ENCODE results near the gene CYP2B6.

CYP2B6 gene

GRCh38 chr19:40990972-40991381 is at the start of gene CYP2B6:
TSS of gene CYP2B6 (plus strand) at chr19:40991282. CDS start at chr19:40991306, 24 bp downstream.
- Histone ChIP-seq H3K4me1 (ENCODE audit: control insufficient read depth, insufficient read depth, low read length) (no peaks in the 10 kb centered on the region), H3K36me3 (ENCODE audit: control insufficient read depth, insufficient read depth, low read length) (no peaks in the 10 kb centered on the region), H3K9ac (ENCODE audit: low read depth, low read length) (no peak within 1 kb of the TSS), H3K4me3 (ENCODE audit: low read depth, low read length) (no peak within 1 kb of the TSS), H3K9me3 (ENCODE audit: control insufficient read depth, insufficient read depth, low read length) (no peaks in the 10 kb centered on the region), H3K27me3 (ENCODE audit: control insufficient read depth, insufficient read depth, low read length) (no peaks in the 10 kb centered on the region)

DNA sequence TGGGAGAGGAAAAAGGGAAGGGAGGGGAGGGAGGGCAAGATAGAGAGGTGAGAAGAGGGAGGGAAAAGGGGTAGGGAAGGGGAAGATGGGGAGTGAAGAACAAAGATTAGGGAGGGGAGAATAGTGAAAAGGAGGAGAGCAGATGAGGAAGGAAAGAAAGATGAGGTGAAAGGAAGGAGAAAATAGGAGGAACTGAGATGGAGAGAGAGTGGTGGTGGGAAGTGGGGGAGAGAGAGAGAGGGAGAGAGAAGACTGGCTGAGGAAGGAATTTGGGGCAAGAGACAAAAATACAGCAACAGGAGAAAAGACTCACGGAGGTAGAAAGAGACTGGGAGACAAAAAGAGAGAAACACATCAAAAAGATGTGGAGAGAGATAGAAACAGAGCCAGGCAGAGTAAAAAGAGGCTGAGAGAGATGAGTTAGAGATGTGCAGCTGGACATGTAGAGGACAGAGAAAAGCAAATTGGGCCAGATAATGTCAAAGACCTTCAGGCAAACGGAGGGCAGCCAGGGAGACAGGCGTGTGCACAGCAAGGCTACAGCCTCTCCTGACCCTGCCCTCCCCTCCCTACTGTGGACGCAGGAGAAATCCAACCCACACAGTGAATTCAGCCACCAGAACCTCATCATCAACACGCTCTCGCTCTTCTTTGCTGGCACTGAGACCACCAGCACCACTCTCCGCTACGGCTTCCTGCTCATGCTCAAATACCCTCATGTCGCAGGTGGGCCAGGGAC is 49.4 kb upstream of the CYP2B6 start:
- Histone ChIP-seq H3K36me3 (ENCODE audit: control insufficient read depth, insufficient read depth, low read length) (no peaks in the 10 kb centered on the region), H3K9me3 (ENCODE audit: control insufficient read depth, insufficient read depth, low read length) (no peaks in the 10 kb centered on the region), H3K27me3 (ENCODE audit: control insufficient read depth, insufficient read depth, low read length) (peaks cover 2% of the 10 kb centered on the region), H3K4me3 (ENCODE audit: low read depth, low read length) (no peak overlapping the region), H3K9ac (ENCODE audit: low read depth, low read length) (no peak overlapping the region), H3K4me1 (ENCODE audit: control insufficient read depth, insufficient read depth, low read length) (no peaks in the 10 kb centered on the region)

DNA sequence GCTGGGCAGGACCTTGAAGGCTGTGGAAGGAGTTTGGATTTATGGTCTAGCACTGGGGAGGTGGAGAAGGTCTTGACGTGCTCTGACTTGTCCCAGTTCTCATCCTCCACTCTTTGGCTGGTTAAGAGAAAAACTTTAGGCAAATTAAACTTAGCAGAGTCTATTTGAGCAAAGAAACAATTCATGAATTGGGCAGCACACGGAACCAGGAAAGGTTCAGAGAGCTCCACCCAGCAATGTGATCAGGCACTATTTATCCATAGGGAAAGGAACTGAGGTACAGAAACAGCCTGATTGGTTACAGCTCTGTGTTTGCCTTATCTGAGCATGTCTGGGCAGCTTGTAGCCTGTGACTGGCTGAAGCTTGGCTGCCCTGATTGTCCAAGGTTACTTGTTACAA is 45.4 kb upstream of the CYP2B6 start:
- H3K9me3 ChIP-seq (ENCODE audit: control insufficient read depth, insufficient read depth, low read length): no peaks in the 10 kb centered on the region
- no peaks in the 10 kb centered on the region for H3K4me1 ChIP-seq (ENCODE audit: control insufficient read depth, insufficient read depth, low read length)
- H3K36me3 ChIP-seq (ENCODE audit: control insufficient read depth, insufficient read depth, low read length): no peaks in the 10 kb centered on the region
- H3K9ac ChIP-seq (ENCODE audit: low read depth, low read length): no peak overlapping the region
- H3K27me3 ChIP-seq (ENCODE audit: control insufficient read depth, insufficient read depth, low read length): peaks cover 3% of the 10 kb centered on the region
- H3K4me3 ChIP-seq (ENCODE audit: low read depth, low read length): no peak overlapping the region

GRCh38 chr19:40947114-40947513 is 44.0 kb upstream of the CYP2B6 start:
- Histone ChIP-seq H3K27me3 (ENCODE audit: control insufficient read depth, insufficient read depth, low read length) (peaks cover 3% of the 10 kb centered on the region), H3K36me3 (ENCODE audit: control insufficient read depth, insufficient read depth, low read length) (no peaks in the 10 kb centered on the region)

DNA sequence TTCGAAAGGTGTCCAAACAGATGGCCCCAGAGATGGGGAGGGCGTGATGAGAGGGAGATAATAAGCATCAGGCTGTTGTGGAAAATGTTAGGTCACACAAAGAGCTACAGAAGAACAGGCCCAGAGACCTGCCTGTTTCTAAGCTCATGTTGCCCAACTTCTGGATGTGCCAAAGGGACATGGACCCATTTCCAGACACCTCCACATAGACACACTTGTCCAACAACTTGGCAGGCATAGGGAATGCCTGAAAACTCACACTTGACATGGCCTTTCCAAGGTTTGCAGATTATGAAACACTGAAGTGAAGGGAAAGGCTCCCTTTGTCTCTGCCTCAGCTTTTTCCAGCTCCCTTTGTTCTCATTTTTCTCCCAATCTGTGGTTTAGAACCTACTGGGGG is 43.5 kb upstream of the CYP2B6 start:
- Histone ChIP-seq H3K9me3 (ENCODE audit: control insufficient read depth, insufficient read depth, low read length) (no peaks in the 10 kb centered on the region), H3K4me1 (ENCODE audit: control insufficient read depth, insufficient read depth, low read length) (no peaks in the 10 kb centered on the region), H3K4me3 (ENCODE audit: low read depth, low read length) (no peak overlapping the region), H3K9ac (ENCODE audit: low read depth, low read length) (no peak overlapping the region), H3K36me3 (ENCODE audit: control insufficient read depth, insufficient read depth, low read length) (no peaks in the 10 kb centered on the region), H3K27me3 (ENCODE audit: control insufficient read depth, insufficient read depth, low read length) (peaks cover 3% of the 10 kb centered on the region)

More at GRCh38 chr19:40947114-40947513, 44.0 kb upstream of the CYP2B6 start:
- no peak overlapping the region for H3K9ac ChIP-seq (ENCODE audit: low read depth, low read length)
- H3K4me1 ChIP-seq (ENCODE audit: control insufficient read depth, insufficient read depth, low read length): no peaks in the 10 kb centered on the region
- no peaks in the 10 kb centered on the region for H3K9me3 ChIP-seq (ENCODE audit: control insufficient read depth, insufficient read depth, low read length)
- H3K4me3 ChIP-seq (ENCODE audit: low read depth, low read length): no peak overlapping the region

DNA sequence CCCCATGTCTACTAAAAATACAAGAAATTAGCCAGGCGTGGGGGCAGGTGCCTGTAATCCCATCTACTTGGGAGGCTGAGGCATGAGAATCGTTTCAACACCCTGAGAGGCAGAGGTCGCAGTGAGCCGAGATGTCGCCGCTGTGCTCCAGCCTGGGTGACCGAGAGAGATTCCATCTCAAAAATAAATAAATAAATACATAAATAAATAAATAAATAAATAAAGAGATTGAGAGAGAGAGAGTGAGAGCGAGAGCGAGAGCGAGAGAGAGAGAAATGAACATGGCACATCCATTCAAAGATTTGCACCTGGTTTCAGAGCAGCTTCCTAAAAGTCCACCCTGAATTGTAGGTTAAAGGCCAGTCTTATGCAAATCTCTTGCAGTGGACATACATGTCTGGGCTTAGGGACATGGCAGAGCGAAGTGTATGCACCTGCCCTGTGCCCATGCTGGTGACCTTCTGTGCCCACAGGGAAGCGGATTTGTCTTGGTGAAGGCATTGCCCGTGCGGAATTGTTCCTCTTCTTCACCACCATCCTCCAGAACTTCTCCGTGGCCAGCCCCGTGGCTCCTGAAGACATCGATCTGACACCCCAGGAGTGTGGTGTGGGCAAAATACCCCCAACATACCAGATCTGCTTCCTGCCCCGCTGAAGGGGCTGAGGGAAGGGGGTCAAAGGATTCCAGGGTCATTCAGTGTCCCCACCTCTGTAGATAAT is 42.3 kb upstream of the CYP2B6 start:
- peaks cover 3% of the 10 kb centered on the region for H3K27me3 ChIP-seq (ENCODE audit: control insufficient read depth, insufficient read depth, low read length)
- H3K9ac ChIP-seq (ENCODE audit: low read depth, low read length): no peak overlapping the region
- peaks cover 1% of the 10 kb centered on the region for H3K9me3 ChIP-seq (ENCODE audit: control insufficient read depth, insufficient read depth, low read length)
- H3K4me1 ChIP-seq (ENCODE audit: control insufficient read depth, insufficient read depth, low read length): no peaks in the 10 kb centered on the region
- no peak overlapping the region for H3K4me3 ChIP-seq (ENCODE audit: low read depth, low read length)
- no peaks in the 10 kb centered on the region for H3K36me3 ChIP-seq (ENCODE audit: control insufficient read depth, insufficient read depth, low read length)

DNA sequence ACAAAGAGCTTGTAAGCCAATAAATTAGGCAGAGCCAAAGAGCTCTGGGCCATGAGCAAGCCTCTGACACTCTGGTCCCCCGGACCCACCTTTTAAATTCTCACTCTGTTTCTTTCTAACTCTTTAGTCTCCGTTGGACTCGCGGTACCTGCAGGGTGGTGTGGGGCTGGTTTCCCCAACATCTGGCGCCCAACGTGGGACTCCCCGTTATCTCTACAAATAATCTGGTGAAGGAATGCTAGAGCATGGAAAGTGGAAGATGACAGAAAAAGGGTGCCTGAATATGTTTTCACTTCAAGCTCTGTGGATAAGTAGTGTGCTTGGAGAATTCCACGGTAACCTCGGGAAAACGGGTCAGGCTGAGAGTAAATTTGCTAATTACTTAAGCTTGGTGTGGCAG is 36.5 kb upstream of the CYP2B6 start:
- Histone ChIP-seq H3K27me3 (ENCODE audit: control insufficient read depth, insufficient read depth, low read length) (peaks cover 7% of the 10 kb centered on the region), H3K4me3 (ENCODE audit: low read depth, low read length) (no peak overlapping the region)

DNA sequence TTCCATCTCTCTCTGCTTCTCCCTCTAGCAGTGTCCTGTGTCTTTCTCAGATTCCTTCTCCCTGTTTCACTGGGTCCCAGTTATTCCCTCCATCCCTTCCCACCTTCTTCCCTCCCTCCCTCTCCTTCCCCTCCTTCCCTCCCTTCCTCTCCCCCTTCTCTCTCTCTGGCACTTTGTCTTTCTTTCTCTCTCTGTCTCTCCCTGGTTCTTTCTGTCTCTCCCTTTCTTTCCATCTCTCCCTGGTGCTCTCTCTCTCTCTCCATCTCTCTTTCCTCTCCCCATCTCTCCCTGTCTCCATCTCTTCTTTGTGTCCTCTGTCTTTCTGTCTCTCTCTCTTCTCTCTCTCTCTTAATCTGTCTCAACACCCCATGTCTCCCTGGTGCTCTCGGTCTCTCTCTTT is 31.7 kb upstream of the CYP2B6 start:
- Histone ChIP-seq H3K36me3 (ENCODE audit: control insufficient read depth, insufficient read depth, low read length) (no peaks in the 10 kb centered on the region), H3K4me1 (ENCODE audit: control insufficient read depth, insufficient read depth, low read length) (no peaks in the 10 kb centered on the region), H3K4me3 (ENCODE audit: low read depth, low read length) (no peak overlapping the region), H3K9me3 (ENCODE audit: control insufficient read depth, insufficient read depth, low read length) (peaks cover 11% of the 10 kb centered on the region), H3K9ac (ENCODE audit: low read depth, low read length) (no peak overlapping the region), H3K27me3 (ENCODE audit: control insufficient read depth, insufficient read depth, low read length) (peaks cover 15% of the 10 kb centered on the region)

More for the DNA sequence above, 36.5 kb upstream of the CYP2B6 start:
- Histone ChIP-seq H3K9ac (ENCODE audit: low read depth, low read length) (no peak overlapping the region), H3K4me1 (ENCODE audit: control insufficient read depth, insufficient read depth, low read length) (no peaks in the 10 kb centered on the region), H3K9me3 (ENCODE audit: control insufficient read depth, insufficient read depth, low read length) (peaks cover 18% of the 10 kb centered on the region), H3K36me3 (ENCODE audit: control insufficient read depth, insufficient read depth, low read length) (no peaks in the 10 kb centered on the region)

GRCh38 chr19:40960062-40960685 is 30.9 kb upstream of the CYP2B6 start:
- peaks cover 3% of the 10 kb centered on the region for H3K9me3 ChIP-seq (ENCODE audit: control insufficient read depth, insufficient read depth, low read length)
- no peaks in the 10 kb centered on the region for H3K4me1 ChIP-seq (ENCODE audit: control insufficient read depth, insufficient read depth, low read length)
- no peaks in the 10 kb centered on the region for H3K36me3 ChIP-seq (ENCODE audit: control insufficient read depth, insufficient read depth, low read length)
- no peak overlapping the region for H3K9ac ChIP-seq (ENCODE audit: low read depth, low read length)
- H3K4me3 ChIP-seq (ENCODE audit: low read depth, low read length): no peak overlapping the region
- H3K27me3 ChIP-seq (ENCODE audit: control insufficient read depth, insufficient read depth, low read length): peaks cover 15% of the 10 kb centered on the region

DNA sequence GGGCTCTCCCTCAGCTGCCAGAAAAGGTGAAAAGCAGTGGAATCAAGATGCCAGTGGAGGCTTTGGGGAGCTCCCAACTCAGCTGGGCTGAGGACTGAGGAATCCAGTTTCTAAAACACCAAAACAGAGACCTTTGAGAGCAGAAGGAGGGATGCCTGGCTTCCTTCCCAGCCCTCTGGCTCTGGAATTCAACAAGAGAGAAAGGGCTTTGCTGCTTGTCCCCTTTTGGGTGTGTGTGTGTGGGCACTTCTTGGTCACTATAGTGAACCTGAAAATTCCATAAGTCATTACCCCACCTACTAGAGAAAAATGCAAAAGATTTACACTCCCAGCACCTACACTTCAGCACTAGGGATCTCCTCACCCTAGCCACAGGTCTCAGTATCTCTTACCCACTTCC is 30.3 kb upstream of the CYP2B6 start:
- Histone ChIP-seq H3K4me1 (ENCODE audit: control insufficient read depth, insufficient read depth, low read length) (no peaks in the 10 kb centered on the region), H3K9me3 (ENCODE audit: control insufficient read depth, insufficient read depth, low read length) (no peaks in the 10 kb centered on the region), H3K4me3 (ENCODE audit: low read depth, low read length) (no peak overlapping the region), H3K27me3 (ENCODE audit: control insufficient read depth, insufficient read depth, low read length) (peaks cover 15% of the 10 kb centered on the region), H3K9ac (ENCODE audit: low read depth, low read length) (no peak overlapping the region), H3K36me3 (ENCODE audit: control insufficient read depth, insufficient read depth, low read length) (no peaks in the 10 kb centered on the region)

DNA sequence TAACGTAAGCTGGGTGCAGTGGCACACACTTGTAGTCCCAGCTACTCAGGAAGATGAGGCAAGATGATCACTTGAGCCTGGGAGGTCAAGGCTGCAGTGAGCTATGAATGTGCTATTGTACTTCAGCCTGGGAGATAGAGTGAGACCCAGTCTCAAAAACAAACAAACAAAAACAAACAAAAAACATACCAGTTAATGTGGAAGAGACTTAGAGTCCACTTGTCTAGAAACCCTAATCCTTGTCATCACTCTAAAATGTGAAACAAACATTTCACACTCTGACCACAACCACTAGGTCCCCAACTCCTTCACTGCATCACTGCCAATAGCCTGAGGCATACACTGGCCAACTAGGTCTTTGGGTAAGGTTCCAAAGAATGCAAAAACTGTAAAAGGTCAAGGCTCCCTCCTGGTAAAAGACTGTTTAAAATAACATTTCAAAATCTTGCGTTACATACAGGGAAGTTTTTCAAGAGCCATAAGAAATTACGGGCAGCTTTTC is 28.6 kb upstream of the CYP2B6 start:
- no peaks in the 10 kb centered on the region for H3K9me3 ChIP-seq (ENCODE audit: control insufficient read depth, insufficient read depth, low read length)

More for the DNA sequence above, 28.6 kb upstream of the CYP2B6 start:
- Histone ChIP-seq H3K36me3 (ENCODE audit: control insufficient read depth, insufficient read depth, low read length) (no peaks in the 10 kb centered on the region), H3K4me3 (ENCODE audit: low read depth, low read length) (no peak overlapping the region), H3K4me1 (ENCODE audit: control insufficient read depth, insufficient read depth, low read length) (no peaks in the 10 kb centered on the region), H3K9ac (ENCODE audit: low read depth, low read length) (no peak overlapping the region), H3K27me3 (ENCODE audit: control insufficient read depth, insufficient read depth, low read length) (peaks cover 15% of the 10 kb centered on the region)

Measured in iPS-15b (cell line).